Motor neuron (in vitro differentiated cells): ENCODE measurements around the gene NFATC1. TPM values are rescaled to one million over a fixed set of nuclear protein-coding genes. Genes with fewer than 3 reads are reported as not detected.
A peak's percentile ranks its signal among the peaks of the same experiment; 100 is the strongest.

ENCODE experiments used
- ATAC-seq, 8 experiments: fragments of 200-7000 bp; cut with Tn5 transposase; replicated peaks in 6 of 8; 2 replicates each; pipeline ENCODE4 v1.8.0; 2021; ENCODE audit warnings: mild to moderate bottlenecking in 8 of 8, moderate library complexity in 8 of 8
- H3K27ac ChIP-seq, 2 donors: fragments of 250-450 bp; sonication (Bioruptor Pico); 2 replicates each; pipeline ENCODE4 v1.9.0; 2021; ENCODE audit warnings: antibody characterized with exemption in 2 of 2, mild to moderate bottlenecking in 2 of 2, moderate library complexity in 1 of 2
- H3K4me1 ChIP-seq, 2 donors: fragments of 250-450 bp; sonication (Bioruptor Pico); replicated peaks in 1 of 2; 2 replicates each; pipeline ENCODE4 v1.6.1; 2021; ENCODE audit warnings: antibody characterized with exemption in 2 of 2, mild to moderate bottlenecking in 2 of 2, moderate library complexity in 1 of 2
- H3K4me3 ChIP-seq, 5 donors: fragments of 250-450 bp; sonication (Bioruptor Pico); 2 replicates each; pipeline ENCODE4 v1.9.0; 2021; ENCODE audit warnings: antibody characterized with exemption in 5 of 5, mild to moderate bottlenecking in 5 of 5, moderate library complexity in 4 of 5
- WGBS, 10 experiments: fragments of 450-650 bp; shearing (Covaris generic); methylation state at CpG; one replicate each; pipeline ENCODE4 v1.0.0; 2022; 5-methylcytosine and 5-hydroxymethylcytosine counted together
- in situ Hi-C, 9 experiments: fragments of 400-800 bp; cut with MboI; loops; one replicate each; pipeline ENCODE4 v1.15.0; 2021; ENCODE audit warnings: low sequenced_read_pairs in 9 of 9, low pct_unique_long_range_greater_than_20kb in 2 of 9; ENCODE audit not compliant: unreplicated experiment in 9 of 9
- total RNA-seq, 8 experiments: library from RNA; unstranded; fragments of 300-600 nt; gene quantifications; 2 replicates each; pipeline versions ENCODE4 v1.2.3 to v1.2.4, GENCODE V29; 2022

The NFATC1 gene
- total RNA-seq, 8 experiments from 2014 or later = 0.23 to 21.6 (median 2.3) TPM

GRCh38 chr18:79385708-79386341 lies 9.9 kb upstream of the NFATC1 start:
- Histone ChIP-seq H3K4me1 (peaks cover 0 to 5% of the 10 kb centered on the region in 2 donors), H3K27ac (no peak overlapping the region), H3K4me3 (no peak overlapping the region)
- in situ Hi-C loops = loop anchor here in 7 of 9 experiments (10.0 to 25.0 kb wide), 4 partner anchors 151 to 276 kb away; no protein-coding TSS in a partner anchor
- WGBS, 10 experiments = 7 to 73% (median 59%) methylated on average over 3 to 13 of the region's 21 CpGs; no CpG with 5 or more reads in 4 of the 10 experiments
- ATAC-seq = peak in 2 of 8 experiments; percentile 5 to 20

GRCh38 chr18:79386547-79386946 lies 9.2 kb upstream of the NFATC1 start:
- H3K4me1 ChIP-seq = peaks cover 0 to 5% of the 10 kb centered on the region in 2 donors
- no peak overlapping the region for H3K4me3 ChIP-seq
- H3K27ac ChIP-seq = no peak overlapping the region
- 61 to 100% (median 79%) methylated on average over 1 to 5 of the region's 14 CpGs; no CpG with 5 or more reads in 4 of the 10 experiments for WGBS, 10 experiments
- ATAC-seq = no peak
- in situ Hi-C loops = loop anchor here in 7 of 9 experiments (10.0 to 25.0 kb wide), 4 partner anchors 151 to 276 kb away; no protein-coding TSS in a partner anchor

- Histone ChIP-seq H3K4me1 (peaks cover 0 to 5% of the 10 kb centered on the region in 2 donors), H3K4me3 (no peak overlapping the region), H3K27ac (no peak overlapping the region)
- in situ Hi-C loops = loop anchor here in 7 of 9 experiments (10.0 to 25.0 kb wide), 4 partner anchors 150 to 275 kb away; no protein-coding TSS in a partner anchor
- WGBS, 10 experiments = 0 to 90% (median 51%) methylated on average over 1 to 5 of the region's 6 CpGs; no CpG with 5 or more reads in 4 of the 10 experiments
- no peak for ATAC-seq
Measured at GRCh38 chr18:79387214-79387613, 8.5 kb upstream of the NFATC1 start.

- Histone ChIP-seq H3K4me1 (peaks cover 0 to 5% of the 10 kb centered on the region in 2 donors), H3K27ac (no peak overlapping the region), H3K4me3 (no peak overlapping the region)
- no peak for ATAC-seq
- in situ Hi-C loops = loop anchor here in 7 of 9 experiments (10.0 to 25.0 kb wide), 4 partner anchors 150 to 275 kb away; no protein-coding TSS in a partner anchor
- 49 to 80% (median 69%) methylated on average over 2 to 9 of the region's 11 CpGs; no CpG with 5 or more reads in 5 of the 10 experiments for WGBS, 10 experiments
Measured at GRCh38 chr18:79387615-79388014, 8.1 kb upstream of the NFATC1 start.

GRCh38 chr18:79388043-79388442 lies 7.7 kb upstream of the NFATC1 start:
- ATAC-seq = no peak
- in situ Hi-C loops = loop anchor here in 7 of 9 experiments (10.0 to 25.0 kb wide), 4 partner anchors 149 to 274 kb away; no protein-coding TSS in a partner anchor
- Histone ChIP-seq H3K4me3 (no peak overlapping the region), H3K27ac (no peak overlapping the region), H3K4me1 (peaks cover under 1 to 5% of the 10 kb centered on the region in 2 donors)
- WGBS, 10 experiments = no CpG with 5 or more reads among the region's 7 CpGs

DNA sequence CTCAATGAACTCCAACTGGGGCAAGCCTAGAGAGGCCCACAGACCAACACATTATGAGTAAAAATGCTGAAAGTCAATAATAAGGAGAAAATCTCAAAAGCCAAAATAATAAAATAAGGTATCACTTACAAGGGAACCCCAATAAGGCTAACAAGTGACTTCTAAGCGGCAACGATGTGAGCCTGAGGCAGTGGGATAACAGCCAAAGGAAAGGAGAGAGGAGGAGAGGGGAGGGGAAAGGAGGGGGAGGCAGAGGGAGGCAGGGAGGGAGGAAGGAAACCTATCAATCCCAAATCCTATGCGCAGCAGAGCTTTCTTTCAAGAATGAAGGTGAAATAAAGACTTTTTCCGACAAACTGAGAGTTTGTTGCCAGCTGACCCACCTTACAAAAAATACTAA lies 6.0 kb upstream of the NFATC1 start:
- ATAC-seq = no peak
- in situ Hi-C loops = loop anchor here in 7 of 9 experiments (10.0 to 25.0 kb wide), 4 partner anchors 148 to 273 kb away; no protein-coding TSS in a partner anchor
- Histone ChIP-seq H3K4me1 (peaks cover 7 to 9% of the 10 kb centered on the region in 2 donors), H3K27ac (no peak overlapping the region), H3K4me3 (no peak overlapping the region)
- WGBS, 10 experiments = 0 to 88% (median 30%) methylated on average over 1 to 4 of the region's 4 CpGs; no CpG with 5 or more reads in 2 of the 10 experiments

DNA sequence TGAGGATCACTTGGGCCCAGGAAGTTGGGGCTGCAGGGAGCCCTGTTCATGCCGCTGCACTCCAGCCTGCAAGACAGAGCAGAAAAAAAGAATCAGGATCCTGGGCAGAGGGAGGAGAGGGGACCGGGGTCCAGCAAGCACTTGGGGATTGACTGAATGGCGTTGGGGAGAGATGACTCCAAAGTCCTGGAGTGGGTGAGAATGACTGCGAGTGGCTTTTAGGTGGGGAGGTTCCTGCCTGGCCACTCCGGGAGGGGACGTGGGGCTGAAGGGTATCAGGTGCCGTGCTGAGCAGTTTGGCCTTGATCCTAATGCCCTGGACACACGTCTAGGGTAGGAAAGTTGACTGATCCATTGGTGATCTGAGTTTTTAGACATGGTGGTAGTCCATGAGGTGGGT lies 3.5 kb upstream of the NFATC1 start:
- Histone ChIP-seq H3K4me3 (no peak overlapping the region), H3K27ac (no peak overlapping the region), H3K4me1 (peaks cover 5 to 9% of the 10 kb centered on the region in 2 donors)
- ATAC-seq = no peak
- 0 to 96% (median 69%) methylated on average over 1 to 5 of the region's 8 CpGs; no CpG with 5 or more reads in 4 of the 10 experiments for WGBS, 10 experiments
- in situ Hi-C loops = loop anchor here in 6 of 9 experiments (25.0 kb wide), 3 partner anchors 145 to 270 kb away; no protein-coding TSS in a partner anchor

DNA sequence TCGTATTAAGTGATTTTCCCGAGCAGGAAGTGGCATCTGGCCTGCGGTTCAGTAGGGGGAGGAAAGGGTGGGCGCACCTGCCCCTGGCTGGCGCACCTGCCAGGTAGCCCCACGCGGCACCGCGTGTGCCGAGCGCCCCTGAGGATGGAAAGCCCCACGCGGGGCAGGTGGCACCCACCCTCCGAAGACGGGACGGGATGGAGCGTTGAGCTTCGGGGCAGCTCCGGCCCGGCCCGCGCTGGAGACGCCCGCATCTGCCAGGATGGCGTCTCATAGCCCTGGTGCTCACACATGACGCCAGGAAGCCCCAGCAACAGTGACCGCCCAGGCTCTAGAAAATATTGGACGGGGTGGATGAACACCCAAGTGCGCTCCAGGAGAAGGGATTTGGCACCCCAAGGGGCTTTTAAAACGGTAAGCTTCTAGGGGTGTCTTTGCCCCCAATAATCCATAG lies 2.5 kb upstream of the NFATC1 start:
- H3K4me1 ChIP-seq = peaks cover 5 to 9% of the 10 kb centered on the region in 2 donors
- in situ Hi-C loops = loop anchor here in 6 of 9 experiments (25.0 kb wide), 3 partner anchors 144 to 269 kb away; no protein-coding TSS in a partner anchor
- peak in 3 of 8 experiments; percentile 14 to 32 (median 26) for ATAC-seq
- peak overlapping the region in 3 of 5 donors; percentile 20 to 37 (median 30) for H3K4me3 ChIP-seq
- 0 to 21% (median 3%) methylated on average over 1 to 4 of the region's 30 CpGs; no CpG with 5 or more reads in 4 of the 10 experiments for WGBS, 10 experiments
- H3K27ac ChIP-seq = no peak overlapping the region

DNA sequence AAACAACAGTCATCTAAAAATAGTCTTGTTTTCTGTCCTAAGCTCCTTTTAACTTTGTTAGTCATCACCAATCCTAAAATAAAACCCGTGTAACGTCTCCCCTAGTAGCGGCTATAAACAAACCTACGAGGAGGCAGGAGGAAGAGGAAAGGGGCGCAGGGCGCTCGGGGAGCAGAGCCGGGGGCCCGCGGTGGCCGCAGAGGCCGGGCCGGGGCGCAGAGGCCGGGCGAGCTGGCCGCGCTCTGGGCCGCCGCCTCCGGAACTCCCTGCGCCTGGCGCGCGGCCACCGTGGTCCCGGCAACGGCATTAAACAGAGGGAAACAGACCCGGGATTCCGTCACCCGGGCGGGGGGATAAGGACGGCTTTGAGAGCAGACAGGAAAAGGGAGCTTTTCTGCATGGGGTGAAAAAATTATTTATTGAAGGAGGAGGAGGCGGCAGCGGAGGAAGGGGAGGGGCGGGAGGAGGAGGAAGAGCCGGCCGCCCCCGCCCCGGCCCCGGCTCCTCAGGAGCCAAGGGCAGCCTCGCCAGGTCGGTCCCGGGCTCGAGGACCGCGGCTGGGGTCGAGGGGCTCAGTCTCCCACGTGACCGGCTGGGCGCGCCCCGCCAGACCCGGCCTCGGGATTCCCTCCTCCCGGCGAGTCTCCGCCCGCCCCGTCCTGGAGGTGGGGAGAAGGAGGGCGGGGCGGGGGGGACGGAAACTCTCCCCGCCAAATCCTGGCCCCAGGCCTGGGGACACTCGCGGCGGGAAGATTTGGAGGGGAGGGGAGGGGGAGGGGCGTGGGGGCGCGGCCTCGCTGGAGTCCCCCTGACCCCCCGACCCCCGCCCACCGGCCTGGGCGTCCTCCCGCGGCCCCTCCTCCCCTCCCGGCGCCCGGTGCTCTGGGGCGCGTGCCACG lies 1.8 kb upstream of the NFATC1 start:
- H3K4me3 ChIP-seq = peak overlapping the region in 4 of 5 donors; percentile 5 to 37 (median 25)
- H3K27ac ChIP-seq = no peak overlapping the region
- peaks cover 5 to 9% of the 10 kb centered on the region in 2 donors for H3K4me1 ChIP-seq
- WGBS, 10 experiments = 0% methylated on average over 2 to 17 of the region's 83 CpGs; no CpG with 5 or more reads in 6 of the 10 experiments
- in situ Hi-C loops = loop anchor here in 6 of 9 experiments (25.0 kb wide), 3 partner anchors 143 to 268 kb away; no protein-coding TSS in a partner anchor
- ATAC-seq = peak; percentile 54 to 81 (median 68)

- Histone ChIP-seq H3K4me1 (peaks cover 8 to 9% of the 10 kb centered on the region in 2 donors), H3K4me3 (peak overlapping the region in 4 of 5 donors; percentile 20 to 37 (median 28)), H3K27ac (no peak overlapping the region)
- in situ Hi-C loops = loop anchor here in 6 of 9 experiments (25.0 kb wide), 3 partner anchors 143 to 268 kb away; no protein-coding TSS in a partner anchor
- WGBS, 10 experiments = 0 to 12% methylated on average over 3 of the region's 67 CpGs; no CpG with 5 or more reads in 8 of the 10 experiments
- peak in 5 of 8 experiments; percentile 1 to 6 (median 4) for ATAC-seq
Measured at GRCh38 chr18:79394534-79395307, 1.0 kb upstream of the NFATC1 start.

- Histone ChIP-seq H3K4me3 (peak overlapping the region in 4 of 5 donors; percentile 20 to 37 (median 28)), H3K4me1 (peaks cover 9 to 10% of the 10 kb centered on the region in 2 donors), H3K27ac (no peak overlapping the region)
- WGBS, 10 experiments = no CpG with 5 or more reads among the region's 34 CpGs
- peak in 1 of 8 experiments; percentile 5 for ATAC-seq
- in situ Hi-C loops = loop anchor here in 6 of 9 experiments (25.0 kb wide), 3 partner anchors 142 to 267 kb away; no protein-coding TSS in a partner anchor
Measured at GRCh38 chr18:79395308-79395640, 456 bp upstream of the NFATC1 start.
